A549 (cell line): ENCODE results near the gene GARIN3. TPM values are rescaled to one million over a fixed set of nuclear protein-coding genes. Genes with fewer than 3 reads are reported as not detected.

Experiments used
- ATAC-seq, 2 experiments: fragments of 200-7000 bp in 1 of 2; fragments of >200 bp in 1 of 2; cut with Nextera tagmentation in 1 of 2; cut with Tn5 transposase in 1 of 2; 3 replicates each; pipeline versions ENCODE4 v1.8.0 to v1.9.1; 2018 to 2020; ENCODE audit warnings: mild to moderate bottlenecking in 1 of 2, moderate library complexity in 1 of 2
- CTCF ChIA-PET: fragments of 300-600 bp; sonication (Branson Sonifier 250); formaldehyde crosslinking; extraction: SDS; loops from one replicate; lab custom pipeline; 2021; ENCODE audit warnings: antibody characterized with exemption, inconsistent platforms; lab: Yijun Ruan, JAX
- POLR2A ChIA-PET: fragments of 350-600 bp; formaldehyde crosslinking; extraction: SDS; loops from one replicate; lab custom pipeline; 2021; ENCODE audit warnings: antibody characterized with exemption, inconsistent platforms; lab: Yijun Ruan, JAX
- DNase-seq, 2 experiments: peaks; one replicate each; pipeline versions ENCODE4 v3.0.0 to v3.0.0-alpha.2; 2011 to 2016; ENCODE audit warnings: low read depth in 1 of 2, low spot score in 1 of 2
- FAIRE-seq: peaks from 2 replicates; lab custom pipeline; 2011; peaks lifted over from hg19 to GRCh38; lab: Jason Lieb, UNC
- H3K27ac ChIP-seq, 2 experiments: fragments of >200 bp; sonication (Bioruptor Twin); formaldehyde crosslinking; 3 replicates each; pipeline ENCODE4 v1.5.1; 2016 to 2017
- H3K4me1 ChIP-seq: fragments of >200 bp; sonication (Bioruptor Twin); formaldehyde crosslinking; 3 replicates; pipeline ENCODE4 v1.6.1; 2016
- H3K4me2 ChIP-seq: fragments of >200 bp; sonication (Bioruptor Twin); formaldehyde crosslinking; 3 replicates; pipeline ENCODE4 v1.6.1; 2016
- H3K4me3 ChIP-seq: fragments of >200 bp; sonication (Bioruptor Twin); formaldehyde crosslinking; 3 replicates; pipeline ENCODE4 v1.5.1; 2016
- H3K9me3 ChIP-seq: fragments of >200 bp; sonication (Bioruptor Twin); formaldehyde crosslinking; 3 replicates; pipeline ENCODE4 v1.6.1; 2016
- BCL3 ChIP-seq: fragments of >200 bp; sonication (Bioruptor Twin); formaldehyde crosslinking; IDR thresholded peaks from 3 replicates; pipeline ENCODE4 v1.6.1; 2016
- ESRRA ChIP-seq: fragments of 150-350 bp; IDR thresholded peaks from 2 replicates; pipeline ENCODE4 v1.6.1; 2014; ENCODE audit warnings: mild to moderate bottlenecking, low read length, borderline replicate concordance
- FOXS1 ChIP-seq: fragments of 250-450 bp; sonication (Bioruptor Pico); IDR thresholded peaks from 2 replicates; pipeline ENCODE4 v1.5.0; 2020; ENCODE audit warnings: mild to moderate bottlenecking, moderate library complexity
- GATA3 ChIP-seq: IDR thresholded peaks from 2 replicates; pipeline ENCODE4 v1.6.1; 2012; ENCODE audit warnings: borderline replicate concordance
- HES2 ChIP-seq: fragments of >200 bp; sonication (Bioruptor Twin); formaldehyde crosslinking; IDR thresholded peaks from 2 replicates; pipeline ENCODE4 v1.6.1; 2016
- HEYL ChIP-seq: fragments of 250-450 bp; sonication (Bioruptor Pico); IDR thresholded peaks from 2 replicates; pipeline ENCODE4 v1.8.0; 2021; ENCODE audit warnings: mild to moderate bottlenecking, moderate library complexity
- HMGXB4 ChIP-seq: fragments of 250-450 bp; sonication (Bioruptor Pico); IDR thresholded peaks from 2 replicates; pipeline ENCODE4 v1.5.0; 2021; ENCODE audit warnings: mild to moderate bottlenecking, moderate library complexity, borderline replicate concordance
- KDM5A ChIP-seq: fragments of 200-600 bp; sonication (generic); IDR thresholded peaks from 2 replicates; pipeline ENCODE4 v1.6.1; 2016; ENCODE audit warnings: antibody characterized with exemption, mild to moderate bottlenecking
- MYC ChIP-seq: IDR thresholded peaks from 2 replicates; pipeline ENCODE4 v1.6.1; 2012; ENCODE audit warnings: mild to moderate bottlenecking, inconsistent platforms, low read length, improper control_type of control experiment, borderline replicate concordance
- NPAS2 ChIP-seq: fragments of 250-450 bp; sonication (Bioruptor Pico); IDR thresholded peaks from 2 replicates; pipeline ENCODE4 v1.8.0; 2022; ENCODE audit warnings: mild to moderate bottlenecking, moderate library complexity, borderline replicate concordance
- POLR2A ChIP-seq: IDR thresholded peaks from 2 replicates; pipeline ENCODE4 v1.6.1; 2012; ENCODE audit warnings: mild to moderate bottlenecking, low read length
- POLR2AphosphoS2 ChIP-seq: conservative IDR thresholded peaks from 2 replicates; pipeline ENCODE4 v1.6.1; 2012; ENCODE audit warnings: low read length, improper control_type of control experiment, inconsistent platforms
- RAD21 ChIP-seq, 2 experiments: fragments of >200 bp in 1 of 2; sonication (Bioruptor Twin) in 1 of 2; formaldehyde crosslinking in 1 of 2; IDR thresholded peaks in 1 of 2; conservative IDR thresholded peaks in 1 of 2; 2 replicates in 1 of 2; 3 replicates in 1 of 2; pipeline ENCODE4 v1.6.1; 2012 to 2018; ENCODE audit warnings: inconsistent platforms in 1 of 2
- RARB ChIP-seq: fragments of 250-450 bp; sonication (Bioruptor Pico); IDR thresholded peaks from 2 replicates; pipeline ENCODE4 v1.8.0; 2021; ENCODE audit warnings: mild to moderate bottlenecking, moderate library complexity
- RNF2 ChIP-seq: fragments of 200-600 bp; sonication (generic); IDR thresholded peaks from 2 replicates; pipeline ENCODE4 v1.6.1; 2016; ENCODE audit warnings: low read depth, mild to moderate bottlenecking, antibody characterized with exemption, moderate library complexity, borderline replicate concordance
- SMC3 ChIP-seq: fragments of >200 bp; sonication (Bioruptor Twin); formaldehyde crosslinking; IDR thresholded peaks from 3 replicates; pipeline ENCODE4 v1.6.1; 2018; ENCODE audit warnings: inconsistent platforms
- TP53 ChIP-seq: fragments of 250-450 bp; sonication (Bioruptor Pico); IDR thresholded peaks from 2 replicates; pipeline ENCODE4 v1.5.0; 2021; ENCODE audit warnings: mild to moderate bottlenecking, moderate library complexity
- WGBS: methylation state at CpG from one replicate; pipeline ENCODE4 v1.1.6; 2017; ENCODE audit errors: missing lambda C conversion rate; 5-methylcytosine and 5-hydroxymethylcytosine counted together
- polyA plus RNA-seq, 4 experiments: library from polyadenylated mRNA; depleted of rRNA in 3 of 4; stranded (reverse); fragments of >200 nt; fragmentation: RNase III in 1 of 4; extraction: RNeasy Plus Mini Kit Qiagen cat#74134 plus additional on column Dnase treatment in 1 of 4; gene quantifications; 2 replicates in 3 of 4; 3 replicates in 1 of 4; pipeline ENCODE4 v1.2.3, GENCODE V29; 2011 to 2017
- TF ChIP-seq, protein P1 (sequence below): fragments of 250-450 bp; sonication (Bioruptor Pico); IDR thresholded peaks from 2 replicates; pipeline ENCODE4 v1.5.0; 2020; ENCODE audit warnings: low read depth, mild to moderate bottlenecking, moderate library complexity
- TF ChIP-seq, protein P2 (sequence below): IDR thresholded peaks from 2 replicates; pipeline ENCODE4 v1.6.1; 2012
- TF ChIP-seq, protein P3 (sequence below): fragments of 200-600 bp; sonication (generic); IDR thresholded peaks from 2 replicates; pipeline ENCODE4 v1.6.1; 2016; ENCODE audit warnings: antibody characterized with exemption, mild to moderate bottlenecking, moderate library complexity

GARIN3 gene
- polyA plus RNA-seq, 2 of the 4 experiments (the other 2 are of a cell fraction), result not detected

GRCh38 chr5:157204765-157205164 lies 38.7 kb upstream of the GARIN3 start:
- H3K4me3 ChIP-seq, result no peak overlapping the region
- no peak for FAIRE-seq
- no peaks in the 10 kb centered on the region for H3K9me3 ChIP-seq
- no peak for ATAC-seq
- WGBS, result 66% methylated on average over 4 of the region's 4 CpGs
- H3K4me2 ChIP-seq, result no peak overlapping the region
- H3K27ac ChIP-seq, result no peak overlapping the region
- TF ChIP-seq, protein P1, sequence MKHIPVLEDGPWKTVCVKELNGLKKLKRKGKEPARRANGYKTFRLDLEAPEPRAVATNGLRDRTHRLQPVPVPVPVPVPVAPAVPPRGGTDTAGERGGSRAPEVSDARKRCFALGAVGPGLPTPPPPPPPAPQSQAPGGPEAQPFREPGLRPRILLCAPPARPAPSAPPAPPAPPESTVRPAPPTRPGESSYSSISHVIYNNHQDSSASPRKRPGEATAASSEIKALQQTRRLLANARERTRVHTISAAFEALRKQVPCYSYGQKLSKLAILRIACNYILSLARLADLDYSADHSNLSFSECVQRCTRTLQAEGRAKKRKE, result no peak
- no peak for TF ChIP-seq RAD21 (conservative IDR thresholded peaks at IDR 0.05 in 1 of 2, IDR thresholded peaks at IDR 0.05 in 1 of 2)
- TF ChIP-seq, all 56 proteins: peak for 0
- ChIA-PET POLR2A (no interaction called here), CTCF (no interaction called here)
- no peaks in the 10 kb centered on the region for H3K4me1 ChIP-seq
- no peak for DNase-seq

GRCh38 chr5:157203417-157203816 lies 37.4 kb upstream of the GARIN3 start:
- CTCF ChIA-PET, result interaction anchor here (1.2 kb wide), 1 partner anchor 14 kb away, joined by 4 read pairs; no protein-coding TSS in a partner anchor
- no peak overlapping the region for H3K4me2 ChIP-seq
- WGBS, result 49% methylated on average over 4 of the region's 4 CpGs
- no peak overlapping the region for H3K4me3 ChIP-seq
- no peak for FAIRE-seq
- no peaks in the 10 kb centered on the region for H3K4me1 ChIP-seq
- H3K27ac ChIP-seq, result no peak overlapping the region
- no peak for TF ChIP-seq KDM5A
- no peak for TF ChIP-seq HEYL (CRISPR knock-in tag)
- TF ChIP-seq POLR2AphosphoS2, result no peak
- no peak for TF ChIP-seq ESRRA
- DNase-seq, result no peak
- ATAC-seq, result no peak
- POLR2A ChIA-PET, result no interaction called here
- H3K9me3 ChIP-seq, result no peaks in the 10 kb centered on the region

DNA sequence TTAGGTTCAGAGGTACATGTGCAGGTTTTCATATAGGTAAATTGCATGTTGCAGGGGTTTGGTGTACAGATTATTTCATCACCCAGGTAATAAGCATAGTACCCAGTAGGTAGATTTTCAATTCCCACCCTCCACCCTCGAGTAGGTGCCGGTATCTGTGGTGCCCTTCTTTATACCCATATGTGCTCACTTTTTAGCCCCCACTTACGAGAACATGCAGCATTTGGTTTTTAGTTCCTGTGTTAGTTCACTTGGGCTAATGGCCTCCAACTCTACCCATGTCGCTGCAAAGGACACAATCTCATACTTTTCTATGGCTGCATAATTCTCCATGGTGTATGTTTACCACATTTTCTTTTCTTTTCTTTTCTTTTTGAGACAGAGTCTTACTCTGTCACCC lies 35.8 kb upstream of the GARIN3 start:
- POLR2A ChIA-PET, result no interaction called here
- Histone ChIP-seq H3K4me3 (no peak overlapping the region), H3K4me2 (no peak overlapping the region), H3K27ac (no peak overlapping the region), H3K4me1 (no peaks in the 10 kb centered on the region), H3K9me3 (no peaks in the 10 kb centered on the region)
- WGBS, result 51% methylated on average over 4 of the region's 4 CpGs
- CTCF ChIA-PET, result no interaction called here
- DNase-seq, result no peak
- TF ChIP-seq FOXS1 (CRISPR knock-in tag) (no peak), HMGXB4 (no peak)
- no peak for ATAC-seq
- FAIRE-seq, result no peak

GRCh38 chr5:157198277-157198986 lies 32.4 kb upstream of the GARIN3 start:
- CTCF ChIA-PET, result interaction anchor here (0.7 kb wide), 1 partner anchor 55 kb away, joined by 4 read pairs; no protein-coding TSS in a partner anchor
- DNase-seq (no peak), FAIRE-seq (no peak), ATAC-seq (no peak)
- no peaks in the 10 kb centered on the region for H3K4me1 ChIP-seq
- H3K4me3 ChIP-seq, result no peak overlapping the region
- no peak overlapping the region for H3K27ac ChIP-seq
- H3K9me3 ChIP-seq, result no peaks in the 10 kb centered on the region
- 13% methylated on average over 5 of the region's 5 CpGs for WGBS
- H3K4me2 ChIP-seq, result no peak overlapping the region
- POLR2A ChIA-PET, result no interaction called here
- TF ChIP-seq SMC3 (no peak), HES2 (no peak), GATA3 (no peak), BCL3 (no peak), RARB (no peak), MYC (no peak), POLR2A (no peak), TP53 (no peak), KDM5A (no peak), RNF2 (no peak), HEYL (CRISPR knock-in tag) (no peak), NPAS2 (CRISPR knock-in tag) (no peak)
- TF ChIP-seq, protein P2, sequence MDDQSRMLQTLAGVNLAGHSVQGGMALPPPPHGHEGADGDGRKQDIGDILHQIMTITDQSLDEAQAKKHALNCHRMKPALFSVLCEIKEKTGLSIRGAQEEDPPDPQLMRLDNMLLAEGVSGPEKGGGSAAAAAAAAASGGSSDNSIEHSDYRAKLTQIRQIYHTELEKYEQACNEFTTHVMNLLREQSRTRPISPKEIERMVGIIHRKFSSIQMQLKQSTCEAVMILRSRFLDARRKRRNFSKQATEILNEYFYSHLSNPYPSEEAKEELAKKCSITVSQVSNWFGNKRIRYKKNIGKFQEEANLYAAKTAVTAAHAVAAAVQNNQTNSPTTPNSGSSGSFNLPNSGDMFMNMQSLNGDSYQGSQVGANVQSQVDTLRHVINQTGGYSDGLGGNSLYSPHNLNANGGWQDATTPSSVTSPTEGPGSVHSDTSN, result no peak
- TF ChIP-seq, protein P3, sequence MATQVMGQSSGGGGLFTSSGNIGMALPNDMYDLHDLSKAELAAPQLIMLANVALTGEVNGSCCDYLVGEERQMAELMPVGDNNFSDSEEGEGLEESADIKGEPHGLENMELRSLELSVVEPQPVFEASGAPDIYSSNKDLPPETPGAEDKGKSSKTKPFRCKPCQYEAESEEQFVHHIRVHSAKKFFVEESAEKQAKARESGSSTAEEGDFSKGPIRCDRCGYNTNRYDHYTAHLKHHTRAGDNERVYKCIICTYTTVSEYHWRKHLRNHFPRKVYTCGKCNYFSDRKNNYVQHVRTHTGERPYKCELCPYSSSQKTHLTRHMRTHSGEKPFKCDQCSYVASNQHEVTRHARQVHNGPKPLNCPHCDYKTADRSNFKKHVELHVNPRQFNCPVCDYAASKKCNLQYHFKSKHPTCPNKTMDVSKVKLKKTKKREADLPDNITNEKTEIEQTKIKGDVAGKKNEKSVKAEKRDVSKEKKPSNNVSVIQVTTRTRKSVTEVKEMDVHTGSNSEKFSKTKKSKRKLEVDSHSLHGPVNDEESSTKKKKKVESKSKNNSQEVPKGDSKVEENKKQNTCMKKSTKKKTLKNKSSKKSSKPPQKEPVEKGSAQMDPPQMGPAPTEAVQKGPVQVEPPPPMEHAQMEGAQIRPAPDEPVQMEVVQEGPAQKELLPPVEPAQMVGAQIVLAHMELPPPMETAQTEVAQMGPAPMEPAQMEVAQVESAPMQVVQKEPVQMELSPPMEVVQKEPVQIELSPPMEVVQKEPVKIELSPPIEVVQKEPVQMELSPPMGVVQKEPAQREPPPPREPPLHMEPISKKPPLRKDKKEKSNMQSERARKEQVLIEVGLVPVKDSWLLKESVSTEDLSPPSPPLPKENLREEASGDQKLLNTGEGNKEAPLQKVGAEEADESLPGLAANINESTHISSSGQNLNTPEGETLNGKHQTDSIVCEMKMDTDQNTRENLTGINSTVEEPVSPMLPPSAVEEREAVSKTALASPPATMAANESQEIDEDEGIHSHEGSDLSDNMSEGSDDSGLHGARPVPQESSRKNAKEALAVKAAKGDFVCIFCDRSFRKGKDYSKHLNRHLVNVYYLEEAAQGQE, result no peak
